ENCODE results near the gene CDKN1B.

GRCh38 chr12:12684375-12685106 is 32.6 kb upstream of the CDKN1B start:
- TF ChIP-seq, protein P1, sequence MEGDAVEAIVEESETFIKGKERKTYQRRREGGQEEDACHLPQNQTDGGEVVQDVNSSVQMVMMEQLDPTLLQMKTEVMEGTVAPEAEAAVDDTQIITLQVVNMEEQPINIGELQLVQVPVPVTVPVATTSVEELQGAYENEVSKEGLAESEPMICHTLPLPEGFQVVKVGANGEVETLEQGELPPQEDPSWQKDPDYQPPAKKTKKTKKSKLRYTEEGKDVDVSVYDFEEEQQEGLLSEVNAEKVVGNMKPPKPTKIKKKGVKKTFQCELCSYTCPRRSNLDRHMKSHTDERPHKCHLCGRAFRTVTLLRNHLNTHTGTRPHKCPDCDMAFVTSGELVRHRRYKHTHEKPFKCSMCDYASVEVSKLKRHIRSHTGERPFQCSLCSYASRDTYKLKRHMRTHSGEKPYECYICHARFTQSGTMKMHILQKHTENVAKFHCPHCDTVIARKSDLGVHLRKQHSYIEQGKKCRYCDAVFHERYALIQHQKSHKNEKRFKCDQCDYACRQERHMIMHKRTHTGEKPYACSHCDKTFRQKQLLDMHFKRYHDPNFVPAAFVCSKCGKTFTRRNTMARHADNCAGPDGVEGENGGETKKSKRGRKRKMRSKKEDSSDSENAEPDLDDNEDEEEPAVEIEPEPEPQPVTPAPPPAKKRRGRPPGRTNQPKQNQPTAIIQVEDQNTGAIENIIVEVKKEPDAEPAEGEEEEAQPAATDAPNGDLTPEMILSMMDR (IDR thresholded peaks at IDR 0.05), result no peak
- no peak for TF ChIP-seq POLR2A (IDR thresholded peaks at IDR 0.05)
